Activated T-cell treated with anti-CD3 and anti-CD28 coated beads for 4 hours (primary cell): ENCODE measurements around the gene TOMM20L.
"Not testable (repeated sequence)": the region's sequence is repeated elsewhere in the genome, so short reads cannot be mapped to it uniquely, and the experiment has no call there.

ENCODE experiments used
- DNase-seq: peaks from one replicate; pipeline ENCODE4 v3.0.0-alpha.2; 2020

Gene TOMM20L

DNA sequence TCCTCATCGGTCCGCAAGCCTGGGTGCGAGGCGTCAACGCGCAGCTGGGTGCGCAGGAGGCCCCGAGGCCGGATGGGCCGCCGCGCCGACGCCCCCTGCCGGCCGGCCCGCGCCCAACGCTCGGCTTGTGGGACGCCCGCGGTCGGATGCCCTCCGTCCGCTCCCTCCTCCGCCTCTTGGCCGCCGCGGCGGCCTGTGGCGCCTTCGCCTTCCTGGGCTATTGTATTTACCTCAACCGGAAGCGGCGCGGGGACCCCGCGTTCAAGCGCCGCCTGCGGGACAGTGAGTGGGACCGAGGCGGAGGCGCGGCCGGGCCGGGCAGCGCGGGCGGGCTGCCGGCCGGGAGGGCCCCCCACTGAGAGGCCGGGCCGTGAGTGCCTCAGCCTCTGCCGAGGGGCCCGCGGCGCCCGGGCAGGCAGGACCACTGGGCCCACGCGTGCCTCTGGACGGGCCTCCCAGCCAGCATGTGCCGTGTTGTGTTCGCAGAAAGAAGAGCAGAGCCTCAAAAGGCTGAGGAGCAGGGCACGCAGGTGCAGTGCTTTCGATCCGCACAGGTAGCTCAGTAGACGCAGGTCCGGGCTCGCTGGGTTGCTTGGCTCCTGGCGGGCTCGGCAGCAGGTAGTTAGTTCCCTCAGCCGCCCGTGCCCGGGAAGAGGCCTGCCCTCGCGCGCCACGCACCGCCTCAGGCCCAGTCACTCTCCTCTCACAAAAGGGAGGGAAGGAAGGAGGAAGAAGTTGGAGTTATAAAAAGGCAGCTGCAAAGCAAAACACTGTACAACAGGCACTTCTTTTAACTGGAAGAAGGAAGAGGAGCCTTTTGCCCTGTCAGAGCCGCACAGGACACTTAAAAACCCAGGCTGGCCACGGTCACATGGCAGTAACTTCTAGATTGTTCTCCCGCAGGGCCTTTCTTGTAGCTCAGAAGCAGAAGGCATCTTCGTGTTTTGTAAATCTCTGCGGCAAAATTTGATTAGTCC, at the start of gene TOMM20L:
TOMM20L (plus strand) TSS at position 119 of the 977 bp plus-strand sequence; CDS start at position 147, 28 bp downstream.
- DNase-seq, result peak; percentile 48

DNA sequence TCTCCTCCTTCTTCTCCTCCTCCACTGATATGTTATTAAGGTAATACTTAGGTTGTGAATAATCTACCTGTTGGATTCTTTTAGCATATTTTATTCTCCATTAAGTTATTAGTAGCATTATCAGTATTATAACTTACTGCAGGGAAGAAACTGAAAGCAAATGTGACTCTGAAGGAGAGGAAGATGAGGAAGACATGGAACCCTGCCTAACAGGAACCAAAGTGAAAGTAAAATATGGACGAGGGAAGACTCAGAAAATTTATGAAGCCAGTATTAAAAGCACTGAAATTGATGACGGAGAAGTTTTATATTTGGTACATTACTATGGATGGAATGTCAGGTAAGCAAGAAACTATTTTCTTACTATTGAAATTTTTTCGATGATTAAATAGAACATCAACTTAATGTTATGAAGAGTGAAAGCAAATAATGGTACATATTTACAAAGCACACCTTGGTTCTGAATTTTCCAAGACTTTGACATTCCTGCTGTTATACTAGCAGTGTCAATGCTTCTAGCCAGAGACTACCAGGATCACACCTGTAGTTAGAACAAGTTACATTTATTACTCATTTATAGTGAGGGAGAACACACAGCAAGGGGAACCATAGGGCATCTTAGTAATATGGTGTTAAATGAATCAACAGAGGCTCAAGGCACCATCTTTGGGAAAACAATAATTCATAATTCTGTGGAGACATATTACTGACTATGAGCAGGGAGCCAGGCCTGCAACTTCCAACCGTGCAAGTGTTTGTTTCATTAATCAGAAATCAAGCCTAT, 42.0 kb upstream of the TOMM20L start:
- no peak for DNase-seq

DNA sequence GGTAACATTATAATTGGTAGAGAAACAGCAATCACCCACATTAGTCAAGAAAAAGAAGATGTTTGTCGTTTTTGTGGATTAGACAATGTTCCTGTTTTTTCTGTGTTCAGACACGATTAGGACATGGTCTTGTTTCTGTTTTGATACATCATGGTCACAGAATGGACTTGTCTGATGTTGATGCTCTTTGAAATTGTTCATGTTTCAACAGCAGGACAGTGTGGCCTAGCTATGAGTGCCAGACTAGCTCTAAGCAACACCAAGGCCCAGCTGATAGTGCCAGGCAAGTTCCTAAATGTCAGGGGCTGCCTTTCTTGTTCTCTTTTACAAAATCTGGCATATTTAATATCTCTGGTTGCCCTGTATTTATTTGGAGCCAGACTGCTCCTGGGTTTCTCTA, 40.9 kb upstream of the TOMM20L start:
- no peak for DNase-seq

DNA sequence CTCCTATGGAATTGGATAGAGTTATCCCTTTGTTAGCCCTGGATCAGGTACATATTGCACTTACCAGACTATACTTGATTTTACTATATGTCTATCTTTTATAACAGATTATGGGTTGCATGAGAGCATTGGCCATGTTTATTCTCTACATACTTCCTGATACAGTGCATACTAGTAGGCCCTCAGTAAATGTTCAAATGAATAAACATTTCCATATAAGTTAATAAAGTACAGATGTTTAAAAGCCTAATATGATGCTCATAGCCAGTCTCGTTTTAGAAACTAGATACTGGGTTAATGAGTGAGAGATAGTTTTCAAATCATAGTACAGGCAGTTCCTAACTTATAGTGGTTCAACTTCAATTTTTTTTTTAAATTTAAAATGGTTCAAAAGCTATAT, 39.5 kb upstream of the TOMM20L start:
- DNase-seq, result no peak

DNA sequence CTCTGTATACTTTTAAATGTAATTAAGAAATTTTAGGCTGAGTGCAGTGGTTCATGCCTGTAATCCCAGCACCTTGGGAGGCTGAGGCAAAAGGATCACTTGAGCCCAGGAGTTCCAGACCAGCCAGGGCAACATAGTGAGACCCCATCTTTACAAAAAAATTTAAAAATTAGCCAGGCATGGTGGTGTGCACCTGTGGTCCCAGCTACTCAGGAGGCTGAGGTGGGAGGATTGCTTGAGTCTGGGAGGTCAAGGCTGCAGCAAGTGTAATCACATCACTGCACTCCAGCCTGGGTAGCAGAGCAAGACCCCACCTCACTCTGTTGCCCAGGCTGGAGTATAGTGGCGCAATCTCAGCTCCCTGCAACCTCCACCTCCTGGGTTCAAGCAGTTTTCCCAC, 33.5 kb upstream of the TOMM20L start:
- DNase-seq, result not testable (repeated sequence)

DNA sequence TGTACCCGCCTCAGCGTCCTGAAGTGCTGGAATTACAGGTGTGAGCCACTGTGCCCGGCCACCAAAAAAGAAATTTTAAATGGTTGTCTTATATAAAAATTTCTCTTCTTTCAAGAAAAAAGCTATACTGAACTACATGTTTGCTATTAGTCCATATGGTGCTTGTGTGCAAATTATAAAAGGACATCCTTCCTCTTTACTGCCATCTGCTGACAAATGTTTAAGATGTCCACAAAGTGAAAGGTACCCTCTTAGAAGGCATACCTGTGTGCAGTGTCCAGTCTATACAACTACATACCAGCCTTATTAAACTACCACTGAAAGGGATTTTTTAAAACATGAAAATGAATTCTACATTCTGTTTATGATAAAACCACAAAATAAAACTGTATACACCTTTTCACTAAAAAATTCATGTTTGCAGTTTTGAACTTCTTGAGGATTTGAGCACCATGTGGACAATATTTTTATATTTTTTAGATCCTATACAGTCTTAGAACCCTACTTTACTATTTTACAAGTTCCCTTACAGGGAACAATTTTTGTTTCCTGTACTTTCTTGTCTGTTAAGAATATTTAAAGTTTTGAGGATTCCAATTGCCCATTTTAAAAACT, 32.8 kb upstream of the TOMM20L start:
- no peak for DNase-seq

DNA sequence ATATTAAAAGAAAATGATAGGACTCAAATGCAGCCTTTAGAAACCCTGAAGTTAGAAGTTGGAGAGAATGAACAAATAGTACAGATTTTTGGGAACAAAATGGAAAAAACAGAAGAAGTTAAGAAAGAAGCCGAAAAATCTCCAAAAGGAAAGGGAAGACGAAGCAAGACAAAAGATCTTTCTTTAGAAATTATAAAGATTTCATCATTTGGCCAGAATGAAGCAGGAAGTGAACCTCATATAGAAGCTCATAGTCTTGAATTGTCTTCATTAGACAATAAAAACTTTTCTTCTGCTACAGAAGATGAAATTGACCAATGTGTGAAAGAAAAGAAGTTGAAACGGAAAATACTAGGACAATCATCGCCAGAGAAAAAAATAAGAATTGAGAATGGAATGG, 31.4 kb upstream of the TOMM20L start:
- DNase-seq, result no peak

DNA sequence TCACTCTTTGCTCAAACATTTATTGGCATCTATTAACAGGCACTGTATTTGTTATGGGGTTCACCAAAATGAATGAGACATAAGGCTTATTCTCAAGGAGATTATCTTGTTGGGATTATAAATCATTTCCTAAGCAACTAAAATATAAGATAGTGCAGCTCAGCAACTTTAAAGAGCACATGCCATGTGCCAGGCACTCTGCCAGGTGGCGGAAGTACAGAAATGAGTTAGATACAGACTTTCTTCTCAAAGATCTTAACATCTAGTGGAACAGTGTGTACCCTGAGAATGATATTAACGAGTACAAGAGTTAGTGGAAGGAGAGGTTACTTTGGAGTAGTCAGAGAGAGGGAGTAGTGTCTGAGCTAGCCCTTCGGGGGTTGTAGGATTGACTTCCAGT, 28.4 kb upstream of the TOMM20L start:
- no peak for DNase-seq

DNA sequence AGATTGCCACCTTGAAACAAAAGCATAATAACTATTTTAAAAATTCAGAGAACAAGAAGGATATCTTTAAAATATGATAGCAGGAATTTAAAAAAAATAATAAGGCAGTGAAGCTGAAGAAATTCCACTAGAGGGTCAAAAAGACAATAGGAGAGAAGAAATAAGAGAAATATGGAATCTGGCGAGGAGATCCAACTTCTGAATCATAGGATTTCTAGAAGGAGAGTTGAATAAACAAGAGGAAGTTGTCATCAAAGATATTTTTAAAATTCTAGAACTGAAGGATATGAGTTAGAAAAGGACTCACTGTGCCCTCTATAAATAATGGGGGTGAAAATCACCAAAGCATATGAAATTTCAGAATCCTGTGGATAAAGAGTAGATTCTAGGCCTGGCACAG, 26.8 kb upstream of the TOMM20L start:
- DNase-seq, result no peak

DNA sequence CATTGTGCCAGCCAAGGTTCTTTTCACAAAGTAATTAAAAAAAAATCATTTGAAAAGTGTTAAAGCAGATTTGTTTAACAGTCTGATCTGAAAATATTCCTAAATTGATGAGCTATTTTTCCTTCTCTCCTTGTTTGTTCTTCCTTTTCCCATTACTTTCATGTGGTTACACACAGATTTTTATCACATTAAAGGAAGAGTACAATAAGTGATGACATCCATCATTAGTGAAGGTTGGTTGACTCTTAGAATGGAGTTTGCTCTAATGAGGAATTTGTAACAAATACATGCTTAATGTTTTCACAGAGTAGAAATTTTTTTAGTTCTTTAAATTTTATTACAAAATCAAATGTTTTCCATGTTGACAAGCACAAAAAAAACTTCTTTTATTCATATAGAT, 18.9 kb upstream of the TOMM20L start:
- DNase-seq, result no peak

DNA sequence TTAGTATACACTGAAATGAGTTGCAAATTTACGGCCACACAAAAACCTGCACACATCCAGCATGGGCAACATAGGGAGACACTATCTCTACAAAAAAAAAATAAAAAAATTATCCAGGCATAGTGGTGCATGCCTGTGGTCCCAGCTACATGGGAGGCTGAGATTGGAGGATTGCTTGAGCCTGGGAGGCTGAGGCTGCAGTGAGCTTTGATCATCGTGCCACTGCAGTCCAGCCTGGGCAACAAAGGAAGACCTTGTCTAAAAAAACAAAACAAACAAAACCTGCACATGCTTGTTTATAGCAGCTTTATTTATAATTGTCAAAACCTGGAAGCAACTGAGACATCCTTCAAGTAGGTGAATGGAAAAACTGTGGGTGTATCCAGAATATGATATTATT, 4.9 kb upstream of the TOMM20L start:
- no peak for DNase-seq

DNA sequence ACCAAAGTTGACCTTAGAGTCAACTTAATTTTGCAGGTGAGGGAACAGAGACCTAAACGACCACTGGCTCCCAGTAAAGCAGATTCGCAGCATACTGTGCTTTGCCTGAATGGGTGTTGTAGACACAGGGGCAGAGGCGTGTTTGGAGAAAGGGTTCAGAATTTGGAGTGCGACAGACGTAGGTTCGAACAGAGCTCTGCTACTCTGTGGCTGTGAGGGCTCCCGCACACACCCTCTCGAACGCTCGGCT, 243 bp upstream of the TOMM20L start:
- DNase-seq, result no peak

DNA sequence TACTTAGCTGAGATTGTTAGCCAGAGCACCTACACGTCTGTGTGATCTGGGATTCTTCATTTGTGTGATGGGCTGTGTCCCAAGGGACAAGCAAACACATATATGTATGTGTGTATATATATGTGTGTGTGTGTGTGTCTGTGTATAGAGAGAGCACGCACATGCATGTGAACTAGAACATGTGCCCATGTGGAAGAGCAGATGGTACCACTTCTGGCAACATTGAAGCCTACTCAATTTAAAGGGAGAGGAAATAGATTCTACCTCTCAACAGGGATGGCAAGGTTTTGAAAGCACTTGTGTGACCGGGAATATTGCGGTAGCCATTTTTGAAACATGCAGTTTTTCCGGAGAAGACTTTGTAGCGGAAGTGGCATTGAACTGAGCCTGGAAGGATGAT, 1.4 kb downstream of the TOMM20L start:
- no peak for DNase-seq

DNA sequence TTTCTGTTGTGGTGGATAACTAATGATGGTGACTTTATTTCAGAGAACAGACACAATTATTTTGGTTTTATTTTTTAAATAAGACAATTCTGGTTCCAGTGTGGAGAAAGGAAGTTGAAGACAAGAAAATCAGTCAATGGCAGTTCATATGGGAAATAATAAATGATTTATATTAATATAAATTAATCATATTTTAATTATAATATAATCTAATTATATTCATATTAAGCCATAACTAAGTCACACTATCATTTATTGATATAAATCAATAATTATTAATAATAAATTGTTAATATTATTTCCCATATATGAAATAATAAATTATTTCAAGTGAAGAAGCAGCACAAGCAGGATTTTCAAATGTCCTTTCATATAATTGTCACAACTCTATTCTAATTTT, 2.8 kb downstream of the TOMM20L start:
- DNase-seq, result no peak

DNA sequence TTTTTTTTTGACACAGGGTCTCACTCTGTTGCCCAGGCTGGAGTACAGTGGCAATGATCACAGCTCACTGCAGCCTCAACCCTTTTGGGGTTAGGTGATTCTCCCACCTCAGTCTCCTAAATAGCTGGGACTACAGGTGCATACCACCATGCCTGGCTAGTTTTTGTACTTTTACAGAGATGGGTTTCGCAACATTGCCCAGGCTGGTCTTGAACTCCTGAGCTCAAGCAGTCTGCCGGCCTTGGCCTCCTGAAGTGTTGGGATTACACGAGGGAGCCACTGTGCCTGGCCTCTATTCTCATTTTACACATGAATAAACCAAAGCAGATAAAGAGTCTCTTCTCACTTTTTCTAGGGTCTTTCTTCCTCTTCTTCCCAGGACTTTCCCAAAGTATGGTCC, 3.2 kb downstream of the TOMM20L start:
- DNase-seq, result no peak

DNA sequence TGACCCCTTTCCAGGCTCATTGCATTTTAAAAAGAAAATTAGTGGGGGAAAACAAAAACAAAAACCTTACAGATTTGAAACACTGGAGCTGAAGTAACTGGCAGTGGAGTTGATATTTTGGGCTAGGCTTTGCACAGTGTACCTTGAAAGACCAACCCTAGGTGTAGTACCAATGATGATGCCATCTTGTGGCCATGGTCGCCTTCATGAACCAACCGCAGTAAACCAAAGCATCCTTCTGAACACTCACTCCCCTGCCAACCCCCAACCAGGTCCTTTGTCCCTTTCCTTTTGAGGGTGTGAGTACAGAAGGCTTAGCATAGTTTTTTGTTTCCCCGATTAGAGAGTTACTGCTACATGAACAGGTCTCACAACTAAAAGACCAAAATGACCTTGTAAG, 5.9 kb downstream of the TOMM20L start:
- DNase-seq, result no peak

DNA sequence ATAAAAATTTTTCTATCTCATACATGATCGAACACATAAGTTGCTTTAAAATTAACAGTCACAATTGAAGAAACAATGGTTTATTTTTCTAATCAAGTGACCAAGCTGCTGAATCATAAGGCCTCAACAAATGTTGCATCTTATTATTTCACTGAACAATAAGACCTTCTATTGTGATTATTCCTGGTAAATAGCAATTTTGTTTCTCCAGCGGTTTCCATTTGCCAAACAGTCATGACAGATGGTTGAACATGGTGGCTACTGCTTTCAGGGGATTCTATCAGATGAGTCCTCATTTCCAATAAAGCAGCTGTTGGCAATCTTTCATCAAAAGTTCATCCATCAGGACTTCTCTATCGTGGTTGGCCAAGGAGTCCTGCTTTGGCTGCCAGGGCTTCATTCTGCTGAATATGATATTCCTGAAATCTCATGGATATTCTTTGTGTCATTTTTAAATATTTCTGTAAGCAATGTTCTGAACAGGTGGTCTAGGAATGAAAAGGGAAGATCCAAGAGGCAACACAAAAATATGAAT, 13.0 kb downstream of the TOMM20L start:
- no peak for DNase-seq

DNA sequence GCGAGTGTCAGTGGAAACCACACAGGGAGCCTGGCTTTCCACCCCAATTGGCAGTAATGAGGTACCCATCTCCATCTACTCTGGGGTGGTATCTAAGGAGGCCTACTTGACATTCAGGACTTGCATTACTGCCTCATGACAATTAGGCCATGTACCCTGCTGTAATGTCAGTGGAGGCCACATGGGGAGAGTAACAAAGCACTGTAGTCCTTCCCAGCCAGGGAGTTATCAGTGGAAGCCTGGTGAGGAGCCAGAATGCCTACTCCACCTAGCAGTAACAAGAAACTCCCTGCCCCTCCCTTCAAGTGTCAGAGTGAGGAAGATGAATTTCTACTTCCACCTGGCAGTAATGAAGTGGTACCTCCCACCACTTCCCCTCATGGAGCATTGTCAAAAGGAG, 19.1 kb downstream of the TOMM20L start:
- DNase-seq, result no peak

DNA sequence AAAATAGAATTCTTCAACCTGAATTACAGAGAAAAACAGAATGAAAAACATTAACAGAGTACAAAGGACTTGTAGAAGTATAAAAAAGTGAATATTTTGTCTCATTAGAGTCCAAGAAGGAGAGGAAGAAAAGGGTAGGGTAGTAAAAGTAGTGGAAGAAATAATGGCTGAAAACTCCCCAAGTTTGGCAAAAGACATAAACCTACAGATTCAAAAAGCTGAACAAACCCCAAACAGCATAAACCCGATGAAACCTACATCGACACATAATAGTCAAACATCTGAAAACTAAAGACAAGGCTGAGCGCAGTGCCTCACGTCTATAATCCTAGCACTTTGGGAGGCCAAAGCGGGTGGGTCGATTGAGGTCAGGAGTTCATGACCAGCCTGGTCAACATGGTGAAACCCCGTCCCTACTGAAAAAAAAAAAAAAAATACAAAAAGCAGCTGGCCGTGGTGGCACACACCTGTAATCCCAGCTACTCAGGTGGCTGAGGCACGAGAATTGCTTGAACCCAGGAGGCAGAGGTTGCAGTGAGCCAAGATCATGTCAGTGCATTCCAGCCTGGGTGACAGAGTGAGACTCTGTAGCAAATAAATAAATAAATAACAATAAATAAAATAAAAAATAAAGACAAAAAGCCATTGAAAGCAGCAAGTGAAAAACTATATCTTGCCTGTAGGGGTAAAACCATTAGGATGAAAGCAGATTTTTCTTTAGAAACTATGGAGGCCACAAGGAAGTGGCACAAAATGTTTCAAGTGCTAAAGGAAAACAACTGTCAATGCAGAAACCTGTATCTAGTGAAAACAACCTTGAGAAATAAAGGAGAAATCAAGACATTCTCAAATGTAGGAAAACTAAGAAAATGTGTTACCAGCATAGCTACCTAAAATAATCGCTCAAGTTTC, 20.2 kb downstream of the TOMM20L start:
- DNase-seq, result no peak

DNA sequence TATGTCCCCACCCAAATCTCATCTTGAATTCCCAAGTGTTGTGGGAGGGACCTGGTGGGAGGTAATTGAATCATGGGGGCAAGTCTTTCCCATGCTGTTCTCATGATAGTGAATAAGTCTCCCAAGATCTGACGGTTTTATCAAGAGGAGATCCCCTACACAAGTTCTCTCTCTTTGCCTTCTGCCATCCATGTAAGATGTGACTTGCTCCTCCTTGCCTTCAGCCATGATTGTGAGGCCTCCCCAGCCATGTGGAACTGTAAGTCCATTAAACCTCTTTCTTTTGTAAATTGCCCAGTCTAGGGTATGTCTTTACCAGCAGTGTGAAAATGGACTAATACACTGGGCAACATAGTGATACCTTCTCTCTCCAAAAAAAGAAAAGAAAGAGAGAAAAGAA, 21.2 kb downstream of the TOMM20L start:
- not testable (repeated sequence) for DNase-seq

DNA sequence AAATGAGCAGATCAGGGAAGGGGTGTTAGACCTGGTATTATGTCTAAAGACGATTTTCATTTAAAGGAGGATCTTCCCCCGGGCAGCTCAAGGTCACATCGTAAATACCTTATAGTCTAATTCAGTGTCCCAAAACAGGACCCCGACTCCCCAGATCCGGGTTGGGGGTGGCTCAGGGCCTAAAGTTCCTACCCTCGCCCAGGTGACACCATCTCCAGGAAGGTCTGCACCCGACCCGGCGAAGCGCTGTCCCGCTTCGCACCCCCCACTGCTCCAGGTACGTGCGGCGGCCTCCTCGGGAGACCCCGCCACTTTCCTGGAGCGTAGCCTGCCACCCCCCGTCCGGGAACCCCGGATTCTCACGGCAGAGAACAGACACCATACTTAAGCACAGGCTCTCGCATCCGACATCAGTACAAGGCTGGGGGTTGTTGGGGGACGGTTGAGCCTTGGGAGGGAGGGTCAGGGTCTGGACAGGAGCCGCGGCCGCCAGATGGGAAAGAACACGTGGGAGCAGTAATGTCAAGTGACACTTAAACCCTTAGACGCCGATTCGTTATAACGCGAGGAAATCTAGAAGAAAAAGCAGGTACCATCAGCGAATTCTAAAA, 31.0 kb downstream of the TOMM20L start:
- peak; percentile 35 for DNase-seq
